GM19438 (cell line): ENCODE data around the gene RPL12.

ENCODE experiments used
- ATAC-seq: cut with Tn5 transposase; IDR thresholded peaks from one replicate; pipeline ENCODE4 v1.9.1; 2021; ENCODE audit warnings: low read depth; ENCODE audit not compliant: unreplicated experiment

The RPL12 gene

DNA sequence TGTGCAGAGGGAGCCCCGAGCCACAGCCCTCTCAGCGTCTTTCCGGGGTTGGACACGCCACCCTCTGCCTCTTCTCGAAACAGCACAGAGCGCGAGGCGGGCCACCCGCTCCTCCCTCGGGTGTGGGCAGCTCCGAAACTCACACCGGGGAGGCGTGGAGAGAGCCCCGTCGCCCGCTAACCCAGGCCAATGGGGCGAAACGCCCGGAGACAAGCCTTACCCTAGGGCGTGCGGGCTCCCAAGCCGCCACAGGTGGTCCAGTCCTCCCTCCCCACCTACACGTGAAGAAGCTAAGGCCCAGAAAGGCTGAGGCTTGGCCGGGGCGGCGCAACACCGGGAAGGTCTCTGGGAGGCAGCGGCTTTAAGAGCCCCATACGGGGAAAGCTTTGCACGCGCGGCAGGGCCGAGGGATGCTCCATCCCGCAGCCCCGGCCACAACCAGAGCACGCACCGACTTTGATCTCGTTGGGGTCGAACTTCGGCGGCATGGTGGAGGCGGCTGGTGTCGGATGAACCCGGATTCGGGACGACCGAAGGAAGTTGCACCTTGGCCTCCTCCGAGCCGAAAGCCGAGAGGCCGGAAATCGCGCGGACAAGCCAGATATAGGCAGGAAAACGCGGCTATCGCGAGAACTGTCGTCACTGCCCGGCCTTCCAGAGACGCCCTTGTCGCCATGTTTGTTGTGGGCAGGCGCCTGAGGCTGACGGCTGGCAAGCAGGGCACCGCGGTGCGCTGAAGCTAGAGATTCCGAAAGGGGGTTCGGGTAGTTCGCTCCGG is at the start of gene RPL12, which contains the start of gene LRSAM1:
RPL12 (minus strand) TSS at position 577 of the 778 bp plus-strand sequence; CDS start at position 488, 89 bp downstream.
LRSAM1 (plus strand) TSS at position 681 of the 778 bp plus-strand sequence. CDS start 3,018 bp downstream, outside the sequence.
- peak; percentile 60 for ATAC-seq

DNA sequence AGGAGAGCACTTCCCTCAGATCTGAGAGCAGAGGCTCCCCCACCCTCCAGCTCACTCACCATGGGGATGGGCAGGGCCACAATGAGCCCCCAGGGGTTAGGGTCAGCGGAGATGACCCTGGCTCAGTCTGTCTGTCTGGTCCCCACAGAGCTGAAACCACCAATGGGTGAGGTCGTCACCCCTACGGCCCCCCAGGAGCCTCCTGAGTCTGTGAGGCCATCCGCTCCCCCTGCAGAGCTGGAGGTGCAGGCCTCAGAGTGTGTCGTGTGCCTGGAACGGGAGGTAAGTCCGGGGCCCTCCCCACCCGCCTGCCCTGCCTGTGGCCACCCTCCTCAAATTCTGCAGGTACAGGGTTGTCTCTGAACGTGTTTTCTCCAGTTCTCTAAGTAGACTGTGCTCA is 49.7 kb upstream of the RPL12 start:
- ATAC-seq = no peak

DNA sequence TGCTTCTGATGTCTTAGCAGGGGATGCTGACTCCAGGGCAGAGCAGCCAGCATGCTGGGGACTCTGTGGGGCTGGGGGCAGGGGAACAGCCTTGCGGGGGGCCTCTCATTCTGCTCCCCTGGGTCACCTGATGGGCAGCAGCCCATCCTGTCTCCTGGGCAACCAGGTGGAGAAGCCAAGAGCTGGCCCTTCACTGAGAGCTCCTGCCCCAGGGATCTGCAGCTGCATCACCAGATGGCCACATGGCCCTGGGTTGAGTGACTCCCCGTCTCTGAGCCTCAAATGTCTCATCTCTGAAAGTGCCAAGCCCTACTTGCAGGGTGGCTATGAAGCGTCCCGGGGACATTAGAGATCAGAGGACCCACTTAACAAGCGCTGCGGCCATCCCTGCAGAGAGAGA is 49.2 kb upstream of the RPL12 start:
- no peak for ATAC-seq

DNA sequence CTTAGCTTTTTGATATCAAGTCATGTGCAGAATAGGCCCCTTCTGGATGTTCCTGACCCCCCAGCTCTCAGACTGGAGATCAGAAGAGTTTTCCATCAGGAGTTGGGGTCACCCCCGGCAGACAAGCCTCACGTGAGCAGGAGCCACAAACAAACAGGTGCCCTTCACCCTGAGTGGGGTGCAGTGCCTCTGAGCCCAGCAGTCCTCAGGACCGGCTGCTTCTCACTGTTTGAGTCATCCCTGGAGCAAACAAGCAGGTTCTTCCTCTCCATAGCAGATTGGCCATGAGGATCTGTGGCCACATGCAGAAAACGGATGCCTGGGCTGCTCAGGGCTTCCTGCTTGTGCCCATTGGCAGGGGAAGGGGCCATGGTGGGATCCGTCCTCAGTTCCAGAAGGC is 47.1 kb upstream of the RPL12 start:
- ATAC-seq = no peak

DNA sequence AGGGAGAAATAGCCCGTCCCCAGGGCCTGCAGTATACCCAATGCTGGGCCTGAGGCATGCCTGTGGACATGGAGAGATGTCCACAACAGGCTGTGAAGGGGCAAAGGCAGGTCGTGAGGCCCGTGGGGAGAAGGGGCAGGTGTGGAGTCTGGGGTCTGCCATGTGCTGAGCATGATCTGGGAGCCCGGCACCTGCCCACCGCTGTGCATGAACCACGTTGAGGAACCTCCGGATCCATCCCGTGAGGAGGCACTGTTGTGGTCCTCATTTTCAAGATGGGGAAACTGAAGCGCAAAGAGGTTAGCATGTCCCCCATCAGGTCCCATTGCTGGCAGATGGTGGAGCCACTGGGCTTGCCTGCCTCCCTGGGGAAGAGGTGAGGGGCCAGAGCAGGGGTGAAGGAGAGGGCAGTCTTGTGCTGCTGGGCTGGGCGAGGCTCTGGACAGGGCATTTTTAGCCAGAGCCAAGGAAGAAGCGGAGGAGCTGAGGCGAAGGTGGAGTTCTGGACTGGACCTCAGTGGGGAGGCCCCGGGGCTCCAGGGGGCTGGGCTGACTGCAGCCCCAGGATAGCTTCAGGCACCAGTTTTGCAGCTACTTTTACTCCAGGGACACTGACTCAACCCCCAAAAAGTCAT is 46.6 kb upstream of the RPL12 start:
- no peak for ATAC-seq

DNA sequence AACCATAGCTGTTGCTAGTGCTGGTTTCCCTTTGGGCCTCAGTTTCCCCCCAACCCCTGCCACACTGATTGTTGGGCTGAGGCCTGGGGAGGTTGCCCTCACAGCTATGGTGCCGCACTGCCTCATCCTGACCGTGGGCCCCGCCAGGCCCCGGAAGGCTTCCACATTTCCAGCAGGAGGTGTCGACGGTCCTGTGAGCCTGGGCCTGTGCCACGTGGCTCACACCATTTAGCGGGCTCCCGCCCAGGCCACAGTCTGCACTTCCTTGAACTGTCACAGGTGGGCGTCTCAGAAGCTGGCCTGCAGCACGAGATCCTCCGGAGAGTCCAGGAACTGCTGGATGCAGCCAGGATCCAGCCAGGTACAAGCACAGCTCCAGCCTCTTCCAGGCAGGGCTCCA is 45.8 kb upstream of the RPL12 start:
- ATAC-seq = no peak

DNA sequence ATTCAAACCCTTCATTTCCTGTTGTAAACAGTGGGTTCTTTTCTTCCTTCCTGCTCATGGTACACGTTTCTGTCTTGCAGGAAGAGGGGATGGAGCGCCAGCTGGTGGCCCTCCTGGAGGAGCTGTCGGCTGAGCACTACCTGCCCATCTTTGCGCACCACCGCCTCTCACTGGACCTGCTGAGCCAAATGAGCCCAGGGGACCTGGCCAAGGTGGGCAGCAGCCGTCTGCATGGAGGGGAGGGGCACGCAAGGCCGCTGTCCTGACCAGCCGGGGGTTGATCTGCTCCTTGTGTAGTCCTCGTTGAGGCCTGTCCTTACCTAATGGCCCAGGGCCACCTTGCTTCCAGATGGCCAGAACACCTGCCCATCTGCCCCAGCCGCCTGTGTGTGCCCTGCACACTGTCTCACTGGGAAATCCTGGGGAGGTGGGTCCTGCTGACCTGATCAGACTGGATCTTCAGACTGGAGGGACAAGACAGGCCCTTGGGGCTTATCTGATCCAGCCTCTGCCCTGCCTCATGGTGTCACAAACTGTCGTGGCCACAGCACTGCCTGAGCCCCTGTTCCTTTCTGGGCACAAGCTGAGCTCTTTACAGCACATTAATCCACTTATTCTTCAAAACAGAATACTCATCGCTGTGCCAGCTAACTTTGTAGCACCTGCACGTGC is 44.8 kb upstream of the RPL12 start:
- no peak for ATAC-seq

DNA sequence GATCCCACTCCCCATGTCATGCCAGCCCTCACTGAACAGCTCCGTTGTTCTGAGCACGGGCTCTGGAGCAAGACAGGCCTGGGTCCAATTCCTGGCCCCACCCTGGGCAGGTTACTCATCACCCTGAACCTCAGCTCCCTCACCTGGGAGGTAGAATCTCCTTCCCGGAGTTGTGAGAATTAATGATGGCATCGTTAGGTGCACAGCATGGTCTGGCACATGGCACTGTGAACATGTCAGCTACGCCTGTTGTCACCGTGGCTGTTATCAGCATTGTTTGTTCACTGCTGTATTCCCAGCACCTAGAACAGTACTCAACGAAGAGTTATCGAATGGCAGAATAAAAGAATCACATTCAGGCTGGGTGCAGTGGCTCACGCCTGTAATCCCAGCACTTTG is 43.1 kb upstream of the RPL12 start:
- no peak for ATAC-seq

DNA sequence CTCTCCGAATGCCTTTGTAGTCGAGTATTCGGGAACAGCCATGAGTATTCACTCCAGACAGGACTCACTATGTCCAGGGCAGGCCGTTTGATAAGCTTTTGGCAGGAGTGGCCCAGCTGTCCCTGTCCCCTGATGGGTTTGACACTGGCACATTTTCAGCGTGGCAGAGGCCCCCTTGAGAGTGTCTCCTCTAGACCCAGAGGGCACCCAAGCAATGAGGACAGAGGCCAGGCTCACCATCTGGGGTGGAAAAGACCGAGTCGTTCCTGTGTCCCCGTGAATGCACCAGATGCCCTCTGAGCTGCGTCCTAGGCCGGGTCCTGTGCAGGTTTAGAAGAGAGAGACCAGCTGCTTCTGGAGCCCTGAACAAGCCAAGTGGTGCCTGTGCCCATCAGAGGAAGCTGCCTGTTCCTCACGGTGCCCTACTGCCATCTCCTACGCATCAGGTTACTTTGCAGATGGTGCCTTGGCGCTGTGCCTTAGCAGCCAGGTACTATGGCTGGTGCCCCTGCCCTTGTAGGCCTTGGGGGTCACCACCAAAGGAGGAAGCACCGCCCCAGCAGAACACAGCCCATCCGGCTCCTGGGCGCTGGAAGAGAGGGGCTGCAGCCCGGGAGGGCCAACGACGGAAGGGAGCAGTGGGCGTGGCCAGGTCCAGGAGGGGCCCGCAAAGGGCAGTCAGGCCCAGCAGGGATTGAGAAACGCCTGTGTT is 42.5 kb upstream of the RPL12 start:
- ATAC-seq = no peak

DNA sequence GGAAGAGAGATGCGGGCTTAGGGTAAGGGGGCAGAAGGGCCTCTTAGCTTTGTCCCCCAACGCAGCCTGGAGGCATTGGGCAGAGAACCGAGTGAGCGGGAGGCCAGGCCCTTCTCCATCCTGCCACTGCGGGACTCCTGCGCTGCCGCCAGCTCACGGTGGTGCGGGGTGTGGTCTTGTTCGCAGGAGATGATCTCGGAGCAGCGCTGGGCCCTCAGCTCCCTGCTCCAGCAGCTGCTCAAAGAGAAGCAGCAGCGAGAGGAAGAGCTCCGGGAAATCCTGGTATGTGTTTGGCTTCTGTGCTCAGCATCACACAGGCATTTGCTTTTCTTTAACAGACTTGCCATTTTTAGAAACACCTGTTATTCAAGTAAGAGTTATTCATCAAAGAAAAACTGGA is 41.4 kb upstream of the RPL12 start:
- ATAC-seq = no peak

DNA sequence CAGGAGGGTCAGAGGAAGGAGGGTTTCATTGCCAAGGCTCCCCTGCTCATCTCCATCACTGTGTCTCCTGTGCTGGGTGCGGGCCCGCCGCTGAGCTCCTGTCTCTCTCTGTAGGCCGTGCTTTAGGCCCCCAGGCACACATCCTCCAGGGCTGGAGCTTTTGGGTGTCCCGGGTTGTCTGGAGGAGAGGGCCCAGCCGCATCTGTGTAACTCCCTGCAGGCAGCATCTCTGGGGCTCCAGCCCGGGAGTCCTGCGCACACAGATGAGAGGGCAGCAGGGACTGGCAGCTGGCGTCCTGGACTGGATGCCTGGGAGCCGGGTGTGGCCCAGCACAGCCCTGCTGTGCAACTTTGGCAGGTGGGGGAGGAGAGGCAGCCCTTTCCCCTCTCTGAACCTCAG is 40.3 kb upstream of the RPL12 start:
- no peak for ATAC-seq

DNA sequence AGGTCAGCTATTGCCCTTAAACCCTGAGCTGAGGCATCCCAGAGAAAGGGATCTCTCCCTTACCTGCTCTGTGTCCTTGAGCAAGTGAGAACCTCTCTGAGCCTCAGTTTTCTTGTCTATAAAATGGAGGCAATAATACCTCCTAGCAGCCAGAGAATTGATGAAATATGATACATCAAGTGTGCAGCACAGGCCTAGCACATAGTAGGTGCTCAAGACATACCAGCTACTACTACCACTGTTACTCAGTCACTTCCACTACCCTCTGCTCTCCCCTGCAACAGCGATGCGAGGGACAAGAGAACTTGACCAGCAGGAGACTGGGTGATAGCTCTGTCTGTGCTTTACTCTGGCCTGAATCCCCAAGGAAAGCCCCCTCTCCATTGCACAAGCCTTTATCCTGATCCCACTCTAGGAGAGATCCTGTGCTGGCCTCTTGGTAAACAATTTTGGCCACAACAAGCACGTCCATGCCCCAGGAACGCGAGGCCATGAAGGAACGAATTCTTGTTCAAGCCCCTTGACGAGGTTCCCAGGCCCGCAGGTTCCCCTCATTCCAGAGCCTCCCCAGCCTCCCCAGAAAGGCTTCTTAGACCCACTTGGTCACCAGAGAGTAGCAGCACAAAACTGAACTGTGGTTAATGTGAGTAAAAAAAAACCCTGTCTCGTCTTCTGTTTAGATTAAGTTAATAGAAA is 39.5 kb upstream of the RPL12 start:
- ATAC-seq = no peak

DNA sequence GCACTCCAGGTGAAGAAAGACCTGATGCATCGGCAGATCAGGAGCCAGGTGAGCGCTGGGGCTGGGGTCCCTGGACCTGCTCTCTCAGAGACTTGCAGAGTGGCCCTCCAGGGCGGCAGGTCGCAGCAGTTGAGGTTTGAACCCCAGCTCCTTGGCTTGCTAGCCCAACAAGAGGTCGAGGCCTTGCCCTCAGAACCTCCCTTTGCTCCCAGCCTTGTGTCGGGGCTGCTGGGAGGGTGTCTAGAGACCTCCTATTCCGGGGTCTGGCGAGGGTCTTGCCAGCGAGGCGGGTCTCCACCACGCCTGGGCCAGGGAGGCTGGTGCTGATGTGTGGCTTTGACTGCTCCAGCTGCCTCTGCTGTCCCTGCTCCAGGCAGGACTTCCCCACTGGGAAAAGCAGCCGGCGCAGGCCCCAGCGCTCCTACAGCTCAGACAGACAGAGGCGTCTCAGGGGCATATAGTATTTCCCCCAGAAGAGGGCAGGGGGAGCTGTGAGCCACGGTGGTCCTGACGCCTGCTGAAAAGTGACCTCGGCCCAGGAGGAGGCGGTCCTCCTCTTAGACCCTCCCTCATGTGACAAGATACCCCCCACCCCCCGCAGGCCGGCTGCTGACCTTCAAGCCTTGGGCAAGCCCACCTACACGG is 38.4 kb upstream of the RPL12 start:
- ATAC-seq = no peak

DNA sequence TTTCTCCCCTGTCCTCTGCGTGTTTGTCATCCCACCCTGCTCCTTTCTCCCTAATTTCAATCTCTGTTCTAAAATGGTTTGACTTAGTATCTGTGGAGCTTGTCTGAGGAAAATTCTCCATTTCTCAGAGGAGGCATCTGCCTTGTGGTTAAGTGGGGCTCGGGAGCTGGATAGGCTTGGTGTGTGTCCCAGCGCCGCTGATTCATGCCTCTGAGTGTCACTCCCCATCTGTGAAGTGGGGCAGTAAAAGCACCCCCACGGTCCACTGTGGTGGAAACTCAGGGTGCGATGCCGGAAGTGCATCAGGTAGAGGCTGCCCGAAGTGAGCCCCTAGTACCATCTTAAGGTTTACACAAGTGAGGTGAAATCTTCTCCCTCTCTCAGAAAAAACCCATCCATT is 37.7 kb upstream of the RPL12 start:
- no peak for ATAC-seq

DNA sequence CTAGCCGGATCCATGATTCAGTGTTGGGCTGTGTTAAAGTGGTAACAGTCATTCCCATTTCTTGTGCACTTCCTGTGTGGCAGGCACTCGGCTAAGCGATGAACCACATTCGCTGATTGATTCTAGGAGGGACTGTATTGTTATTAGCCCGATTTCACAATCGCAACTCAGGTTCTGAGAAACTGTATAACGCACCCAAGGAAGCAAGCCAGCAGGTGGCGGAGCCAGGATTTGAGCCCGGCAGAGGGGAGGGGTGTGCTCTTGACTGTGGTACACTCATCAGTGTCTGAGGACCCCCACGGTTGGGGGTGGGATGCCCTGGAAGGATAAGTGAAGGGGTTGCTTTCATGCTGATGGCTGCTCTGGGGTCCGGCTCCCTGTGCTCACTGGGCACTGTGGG is 34.8 kb upstream of the RPL12 start:
- ATAC-seq = no peak

DNA sequence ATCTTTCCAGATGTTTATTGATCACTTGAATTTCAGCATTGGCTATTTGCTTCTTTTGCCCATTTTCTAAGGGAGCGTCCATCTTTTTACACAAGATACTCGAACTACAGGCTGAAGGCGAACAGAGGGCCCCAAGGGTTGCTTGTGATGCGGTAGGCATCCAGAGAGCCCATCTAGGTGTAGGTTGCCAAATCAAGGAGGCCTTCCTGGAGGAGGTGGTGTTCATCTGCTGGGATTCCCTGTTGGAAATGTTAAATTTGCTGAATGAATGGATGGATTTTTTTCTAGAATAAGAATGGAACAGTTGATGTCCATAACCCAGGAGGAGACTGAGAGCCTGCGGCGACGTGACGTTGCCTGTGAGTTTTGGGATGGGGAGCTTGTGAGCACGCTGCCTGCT is 31.5 kb upstream of the RPL12 start:
- no peak for ATAC-seq

DNA sequence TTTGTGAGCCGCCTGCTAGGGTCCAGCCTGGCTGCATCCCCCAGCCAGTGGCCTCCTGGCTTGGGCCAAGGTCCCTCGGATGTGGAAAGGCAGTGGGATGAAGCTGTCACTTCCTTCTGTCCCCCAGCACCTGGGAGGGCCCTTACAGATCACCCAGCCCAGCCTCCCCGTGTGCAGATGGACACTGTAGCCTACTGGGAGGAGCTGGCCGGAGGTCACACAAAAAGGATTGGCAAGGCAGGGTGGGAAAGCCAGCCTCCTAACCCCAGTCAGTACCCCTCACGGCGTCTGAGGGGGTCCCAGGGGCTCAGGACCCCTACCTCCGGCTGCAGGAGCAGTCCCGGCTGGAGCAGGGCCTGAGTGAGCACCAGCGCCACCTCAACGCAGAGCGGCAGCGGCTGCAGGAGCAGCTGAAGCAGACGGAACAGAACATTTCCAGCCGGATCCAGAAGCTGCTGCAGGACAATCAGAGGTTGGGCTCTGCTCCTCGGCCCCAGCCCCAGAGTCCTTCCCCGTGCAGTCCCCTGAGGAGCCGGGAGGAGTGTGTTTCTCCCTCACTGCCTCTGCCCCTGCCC is 28.4 kb upstream of the RPL12 start:
- no peak for ATAC-seq

DNA sequence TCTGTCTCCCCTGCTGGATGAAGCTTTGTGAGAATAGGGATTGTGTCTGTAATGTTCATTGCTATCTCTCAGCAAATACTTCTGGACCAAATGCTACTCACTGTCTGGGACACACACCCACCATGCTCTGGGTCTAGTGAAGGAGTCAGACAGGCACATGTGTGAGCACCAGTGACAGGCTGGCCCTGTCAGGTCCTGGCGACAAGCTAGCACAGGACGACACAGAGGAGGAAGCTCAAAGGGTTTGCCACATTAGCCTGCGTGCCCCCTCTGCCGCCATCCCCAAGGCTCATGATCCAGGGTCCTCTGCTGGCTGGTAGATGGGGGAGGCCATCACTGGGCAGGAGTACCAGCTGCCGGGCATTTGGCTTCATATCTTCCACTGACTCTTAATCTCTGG is 23.4 kb upstream of the RPL12 start:
- ATAC-seq = no peak

DNA sequence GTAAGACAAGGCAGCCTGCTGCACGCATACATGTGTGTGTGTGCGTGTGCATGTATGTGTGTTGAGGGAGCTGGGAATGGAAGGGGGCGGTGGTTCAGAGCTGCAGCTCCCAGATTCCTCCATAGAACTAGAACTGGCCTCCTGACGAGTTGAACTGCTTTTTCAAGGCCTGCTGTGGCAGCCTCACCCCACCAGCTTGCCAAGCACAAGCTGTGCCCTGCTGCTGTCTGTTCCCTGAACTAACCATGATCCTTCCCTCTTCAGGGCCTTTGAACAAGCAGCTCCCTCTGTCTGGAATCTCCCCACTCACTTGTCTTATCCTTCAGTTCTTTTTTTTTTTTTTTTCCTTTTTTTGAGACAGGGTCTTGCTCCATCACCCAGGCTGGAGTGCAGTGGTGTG is 22.7 kb upstream of the RPL12 start:
- ATAC-seq = no peak

DNA sequence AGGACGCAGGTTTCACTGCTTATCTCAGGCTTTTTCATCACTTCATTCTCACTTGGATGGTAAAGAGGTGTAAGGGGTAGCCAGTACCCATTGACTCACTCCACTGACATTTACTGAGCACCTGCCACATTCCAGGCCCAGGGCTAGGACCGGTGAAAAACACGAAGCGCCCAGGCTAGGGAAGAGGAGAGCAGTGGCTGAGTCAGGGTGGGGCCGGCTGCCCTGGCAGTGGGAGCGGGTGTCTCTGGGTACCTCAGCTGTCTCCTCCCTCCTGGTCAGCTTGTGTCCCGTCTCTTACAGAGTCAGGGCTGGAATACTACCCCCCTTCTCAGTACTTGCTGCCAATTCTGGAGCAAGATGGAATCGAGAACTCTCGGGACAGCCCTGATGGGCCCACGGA is 22.3 kb upstream of the RPL12 start:
- ATAC-seq = no peak
